Panc1 (cell line): ENCODE results near the gene CISD3. TPM values are rescaled to one million over a fixed set of nuclear protein-coding genes. Genes with fewer than 3 reads are reported as not detected.

Experiments
- ATAC-seq: fragments of 200-7000 bp; cut with Tn5 transposase; 2 replicates; pipeline ENCODE4 v1.9.1; 2020; ENCODE audit warnings: mild to moderate bottlenecking, moderate library complexity
- BruUV-seq: library from RNA; stranded (reverse); fragments of 400-500 nt; replicated peaks from 2 replicates; lab custom pipeline; 2021; lab: Mats Ljungman, UMichigan
- CTCF ChIA-PET: fragments of 300-600 bp; sonication (Branson Sonifier 250); formaldehyde crosslinking; loops from one replicate; lab custom pipeline; 2022; ENCODE audit warnings: antibody characterized with exemption; lab: Charles Lee
- POLR2A ChIA-PET: fragments of 300-600 bp; sonication (Branson Sonifier 250); formaldehyde crosslinking; loops from one replicate; lab custom pipeline; 2022; ENCODE audit warnings: antibody characterized with exemption; lab: Charles Lee
- DNase-seq: peaks from one replicate; pipeline ENCODE4 v3.0.0-alpha.2; 2010; ENCODE audit warnings: low read depth, low spot score
- H3K27ac ChIP-seq: 2 replicates; pipeline ENCODE4 v1.5.1; 2011; ENCODE audit warnings: mild to moderate bottlenecking, low read length, inconsistent platforms
- H3K27me3 ChIP-seq: fragments of 200-500 bp; sonication (Bioruptor generic); 2 replicates; pipeline ENCODE4 v1.6.0; 2014; ENCODE audit warnings: low read length, inconsistent platforms; ENCODE audit not compliant: control insufficient read depth, insufficient read depth
- H3K36me3 ChIP-seq: fragments of 200-500 bp; sonication (Bioruptor generic); 2 replicates; pipeline ENCODE4 v1.5.1; 2014; ENCODE audit warnings: inconsistent platforms, mild to moderate bottlenecking, low read length, moderate library complexity; ENCODE audit not compliant: control insufficient read depth, insufficient read depth
- H3K4me1 ChIP-seq: 2 replicates; pipeline ENCODE4 v1.5.1; 2011; ENCODE audit warnings: inconsistent platforms, mild to moderate bottlenecking, low read length, moderate library complexity; ENCODE audit not compliant: control insufficient read depth, insufficient read depth
- H3K4me3 ChIP-seq, 2 experiments: 2 replicates each; pipeline ENCODE4 v1.5.1; 2011 to 2012; ENCODE audit warnings: low read depth in 2 of 2, low read length in 2 of 2, mild to moderate bottlenecking in 2 of 2, inconsistent platforms in 1 of 2, moderate library complexity in 1 of 2
- H3K9me3 ChIP-seq: fragments of 200-500 bp; sonication (Bioruptor generic); 2 replicates; pipeline ENCODE4 v1.5.1; 2014; ENCODE audit warnings: low read depth, mild to moderate bottlenecking, inconsistent platforms, low read length, moderate library complexity; ENCODE audit not compliant: control insufficient read depth, insufficient read depth
- CTCF ChIP-seq: fragments of 450-650 bp; IDR thresholded peaks from 2 replicates; pipeline ENCODE4 v1.5.1; 2017; ENCODE audit warnings: mild to moderate bottlenecking
- POLR2AphosphoS5 ChIP-seq: IDR thresholded peaks from 2 replicates; pipeline ENCODE4 v1.6.1; 2012; ENCODE audit warnings: mild to moderate bottlenecking, low read depth, low read length, moderate library complexity
- REST ChIP-seq, 2 experiments: IDR thresholded peaks; 2 replicates each; pipeline ENCODE4 v1.6.1; 2011 to 2012; ENCODE audit warnings: low read depth in 2 of 2, control low read depth in 1 of 2, low read length in 1 of 2, mild to moderate bottlenecking in 1 of 2, moderate library complexity in 1 of 2; ENCODE audit not compliant: insufficient read depth in 1 of 2
- SIN3A ChIP-seq: IDR thresholded peaks from 2 replicates; pipeline ENCODE4 v1.6.1; 2012; ENCODE audit warnings: low read depth, mild to moderate bottlenecking, low read length, moderate library complexity, borderline replicate concordance; ENCODE audit not compliant: insufficient read depth
- TCF7L2 ChIP-seq: IDR thresholded peaks from 2 replicates; pipeline ENCODE4 v1.6.1; 2011; ENCODE audit warnings: mild to moderate bottlenecking, low read depth, low read length, inconsistent platforms
- in situ Hi-C: cut with HindIII; loops from 2 replicates; pipeline ENCODE4 v1.10.0; 2016; ENCODE audit warnings: low sequenced_read_pairs, low pct_unique_long_range_greater_than_20kb
- intact Hi-C: fragments of 100-400 bp; cut with micrococcal nuclease; formaldehyde crosslinking; loops from one replicate; pipeline ENCODE4 v1.10.0; 2022; ENCODE audit not compliant: unreplicated experiment
- total RNA-seq: library from RNA; stranded (reverse); gene quantifications from one replicate; pipeline ENCODE4 v1.2.1, GENCODE V29; 2021; ENCODE audit not compliant: unreplicated experiment

CISD3 gene
- total RNA-seq, 1 experiment from 2014 or later = 45.0 TPM

- in situ Hi-C loops (no loop called here), intact Hi-C loops (loop anchor here (5.0 kb wide), 1 partner anchor 56 kb away; no protein-coding TSS in a partner anchor)
- Histone ChIP-seq H3K9me3 (no peaks in the 10 kb centered on the region), H3K4me1 (peaks cover 39% of the 10 kb centered on the region), H3K27me3 (no peaks in the 10 kb centered on the region), H3K36me3 (no peaks in the 10 kb centered on the region; the same call in 1 of the 2 replicates), H3K27ac (no peak overlapping the region), H3K4me3 (no peak overlapping the region)
- no peak for DNase-seq
- ChIA-PET CTCF (interaction anchor here (1.0 to 1.2 kb wide), 2 partner anchors 57 to 58 kb away, joined by 4 to 6 read pairs; partner anchors contain the start of gene EPOP), POLR2A (no interaction called here)
- TF ChIP-seq POLR2AphosphoS5 = no peak
- TF ChIP-seq SIN3A = no peak
- no peak for TF ChIP-seq REST (IDR thresholded peaks at IDR 0.05; ENCODE audit: insufficient read depth in 1 of 2, low read depth in 2 of 2, low read length in 1 of 2)
- TF ChIP-seq CTCF = no peak
- TF ChIP-seq TCF7L2 = no peak
- no TSS peak for BruUV-seq
- ATAC-seq = no peak
Measured at GRCh38 chr17:38733282-38733981, 3.3 kb downstream of the CISD3 start.

- CTCF ChIA-PET = interaction anchor here (0.5 to 1.2 kb wide), 7 partner anchors 36 to 322 kb away, joined by 3 to 11 read pairs (median 5); partner anchors contain the start of gene EPOP
- TF ChIP-seq REST (IDR thresholded peaks at IDR 0.05; ENCODE audit: insufficient read depth in 1 of 2, low read depth in 2 of 2, low read length in 1 of 2) (no peak), SIN3A (no peak), POLR2AphosphoS5 (peak; percentile 44; the same call in 1 of the 2 replicates), TCF7L2 (no peak), CTCF (peak; percentile 58)
- Histone ChIP-seq H3K4me1 (peaks cover 36% of the 10 kb centered on the region), H3K4me3 (no peak overlapping the region), H3K27ac (no peak overlapping the region; the same call in none of the 2 replicates), H3K9me3 (no peaks in the 10 kb centered on the region), H3K27me3 (no peaks in the 10 kb centered on the region), H3K36me3 (no peaks in the 10 kb centered on the region; the same call in 1 of the 2 replicates)
- ATAC-seq (peak; percentile 46; the same call in 1 of the 2 replicates), DNase-seq (no peak)
- BruUV-seq = TSS peak; percentile 75
- in situ Hi-C loops (no loop called here), intact Hi-C loops (loop anchor here (5.0 kb wide), 1 partner anchor 57 kb away; no protein-coding TSS in a partner anchor)
- POLR2A ChIA-PET = interaction anchor here (0.7 kb wide), 1 partner anchor 15 kb away, joined by 5 read pairs; no protein-coding TSS in a partner anchor
Measured at GRCh38 chr17:38733982-38734973, 4.1 kb downstream of the CISD3 start.
